HG03135 (cell line): Measurements from ENCODE around the gene ZNF37A.
A peak's percentile ranks its signal among the peaks of the same experiment; 100 is the strongest.
"Not testable (repeated sequence)": the region's sequence is repeated elsewhere in the genome, so short reads cannot be mapped to it uniquely, and the experiment has no call there.

Experiments used
- ATAC-seq: cut with Tn5 transposase; IDR thresholded peaks from one replicate; pipeline ENCODE4 v1.9.1; 2021; ENCODE audit warnings: mild to moderate bottlenecking, moderate library complexity; ENCODE audit not compliant: unreplicated experiment

The ZNF37A gene

DNA sequence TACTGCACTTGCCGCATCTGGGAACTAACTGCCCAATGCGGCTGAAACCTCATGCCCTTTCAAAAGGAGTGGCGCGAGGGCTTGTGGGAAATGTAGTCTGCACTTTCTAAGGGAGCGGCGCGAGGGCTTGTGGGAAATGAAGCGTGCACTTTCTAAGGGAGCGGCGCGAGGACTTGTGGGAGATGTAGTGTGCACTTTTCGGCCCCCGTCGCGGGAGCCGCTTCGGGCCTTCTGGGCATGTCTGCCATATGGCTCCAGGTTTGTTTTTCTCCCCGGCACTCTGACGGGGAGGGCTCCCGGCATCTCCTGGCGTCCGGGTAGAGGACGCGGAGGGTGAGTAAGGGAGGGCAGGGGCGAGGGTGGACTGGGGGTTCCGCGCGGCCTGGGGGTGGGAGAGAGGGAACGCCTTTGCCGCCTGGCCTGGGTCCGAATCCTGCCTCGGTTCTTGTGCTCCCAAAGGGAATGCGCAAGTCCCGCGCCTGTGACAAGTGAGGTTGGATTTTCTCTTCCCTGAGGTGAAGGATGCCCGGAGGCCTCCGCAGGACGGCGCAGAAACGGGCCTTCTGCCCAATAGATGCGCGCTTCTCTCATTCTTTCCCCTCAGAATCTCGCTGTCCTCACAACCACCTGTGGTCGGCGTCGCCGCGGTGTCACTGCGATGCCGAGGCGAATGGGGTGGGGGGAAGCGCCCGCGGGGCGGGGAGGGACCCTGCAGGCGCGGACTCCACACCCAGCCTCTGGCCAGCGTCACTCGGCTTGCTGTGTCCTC, at the start of gene ZNF37A:
ZNF37A (plus strand) TSS at position 180 of the 769 bp plus-strand sequence. CDS start 2,281 bp downstream, outside the sequence.
- peak; percentile 97 for ATAC-seq

GRCh38 chr10:38045129-38045528, 49.0 kb upstream of the ZNF37A start:
- ATAC-seq = no peak

DNA sequence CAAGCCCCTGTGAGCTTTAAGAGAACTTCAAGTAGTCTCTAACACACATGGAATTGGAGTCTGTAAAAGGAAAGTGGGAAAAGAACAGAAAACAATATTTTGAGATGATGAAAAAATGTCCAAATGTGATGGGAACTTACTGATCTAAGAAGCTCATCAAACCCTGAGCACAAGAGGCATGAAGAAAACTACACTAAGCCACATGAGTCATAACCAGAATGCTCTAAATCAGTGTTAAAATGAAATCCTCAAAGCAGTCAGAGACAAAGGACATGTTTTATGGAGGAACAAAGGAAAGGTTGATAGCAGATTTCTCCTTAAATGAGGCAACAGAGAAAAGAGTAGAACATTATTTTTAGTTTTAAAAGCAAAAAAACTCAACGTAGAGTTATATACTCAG, 46.5 kb upstream of the ZNF37A start:
- ATAC-seq = no peak

DNA sequence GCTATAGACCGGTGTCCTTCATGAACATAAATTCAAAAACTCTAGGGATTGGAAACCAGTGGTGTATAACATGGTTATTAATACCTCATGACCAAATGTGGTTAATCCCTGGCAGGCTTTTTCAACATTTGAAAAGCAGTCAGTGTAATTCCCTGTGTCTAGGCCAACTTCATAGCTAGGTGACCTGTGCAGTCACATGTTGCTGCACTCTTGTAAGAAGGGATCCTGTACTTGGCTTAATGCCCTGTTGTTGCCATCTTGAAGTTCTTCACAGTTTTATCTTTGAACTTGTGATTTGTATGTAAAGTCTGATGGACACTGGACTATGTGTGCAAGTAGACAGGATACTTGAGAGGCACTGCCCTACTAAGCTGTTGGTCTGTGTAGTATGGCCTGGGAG, 43.9 kb upstream of the ZNF37A start:
- no peak for ATAC-seq

DNA sequence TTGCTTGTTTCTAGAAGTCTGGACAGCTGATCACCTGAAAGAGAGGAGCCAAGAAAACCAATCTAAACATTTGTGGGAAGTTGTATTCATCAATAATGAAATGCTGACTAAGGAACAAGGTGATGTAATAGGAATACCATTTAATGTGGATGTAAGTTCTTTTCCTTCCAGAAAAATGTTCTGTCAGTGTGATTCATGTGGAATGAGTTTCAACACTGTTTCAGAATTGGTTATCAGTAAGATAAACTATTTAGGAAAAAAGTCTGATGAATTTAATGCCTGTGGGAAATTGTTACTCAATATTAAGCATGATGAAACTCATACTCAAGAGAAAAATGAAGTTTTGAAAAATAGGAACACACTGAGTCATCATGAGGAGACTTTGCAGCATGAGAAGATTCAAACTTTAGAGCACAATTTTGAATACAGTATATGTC, 39.8 kb upstream of the ZNF37A start:
- ATAC-seq = no peak

GRCh38 chr10:38055274-38055894, 38.8 kb upstream of the ZNF37A start:
- not testable (repeated sequence) for ATAC-seq

- ATAC-seq = not testable (repeated sequence)
Measured at GRCh38 chr10:38069663-38070062, 24.5 kb upstream of the ZNF37A start.

- ATAC-seq = no peak
Measured at GRCh38 chr10:38070501-38070900, 23.6 kb upstream of the ZNF37A start.

- ATAC-seq = no peak
Measured at GRCh38 chr10:38072552-38072951, 21.6 kb upstream of the ZNF37A start.

DNA sequence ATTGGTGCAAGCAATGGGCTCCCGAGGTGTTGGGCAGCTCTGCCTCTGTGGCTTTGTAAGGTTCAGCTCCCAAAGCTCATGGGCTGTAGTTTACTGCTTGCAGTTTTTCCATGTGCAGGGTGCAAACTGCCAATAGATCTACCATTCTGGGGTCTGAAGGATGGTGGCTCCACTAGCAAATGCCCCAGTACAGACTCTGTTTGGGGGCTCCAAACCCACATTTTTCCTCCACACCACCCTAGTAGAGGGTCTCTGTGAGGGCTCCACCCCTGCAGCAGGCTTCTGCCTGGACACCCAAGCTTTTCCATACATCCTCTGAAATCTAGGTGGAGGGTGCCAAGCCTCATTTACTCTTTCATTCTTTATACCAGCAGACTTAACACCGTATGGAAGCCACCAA, 17.4 kb upstream of the ZNF37A start:
- no peak for ATAC-seq

DNA sequence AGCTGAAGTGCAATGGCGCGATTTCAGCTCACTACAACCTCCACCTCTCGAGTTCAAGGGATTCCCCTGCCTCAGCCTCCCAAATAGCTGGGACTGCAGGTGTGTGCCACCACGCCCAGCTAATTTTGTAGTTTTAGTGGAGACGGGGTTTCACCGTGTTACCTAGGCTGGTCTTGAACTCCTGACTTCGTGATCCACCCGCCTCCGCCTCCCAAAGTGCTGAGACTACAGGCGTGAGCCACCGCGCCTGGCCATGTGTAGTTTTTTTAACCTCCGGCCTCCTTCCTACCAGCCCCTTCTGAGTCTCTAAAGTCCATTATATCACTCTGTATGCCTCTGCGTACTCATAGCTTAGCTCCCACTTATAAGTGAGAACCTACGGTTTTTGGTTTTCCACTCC, 819 bp upstream of the ZNF37A start:
- not testable (repeated sequence) for ATAC-seq

DNA sequence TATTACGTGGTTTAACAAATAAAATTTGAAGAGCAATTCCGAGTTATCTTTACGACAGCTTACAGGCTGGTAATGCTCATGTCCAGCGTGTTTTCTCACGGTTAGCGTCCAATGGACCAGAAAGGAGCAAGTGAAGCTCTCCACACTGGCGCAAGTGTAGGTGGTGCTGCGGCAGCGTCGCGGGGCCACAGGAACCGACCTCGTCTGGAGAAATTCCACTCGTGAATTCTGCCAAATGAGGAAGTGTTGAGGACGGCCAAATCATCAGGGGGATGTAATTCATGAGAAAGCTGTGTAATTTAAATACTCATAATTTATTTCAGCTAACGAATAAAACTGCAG, 350 bp upstream of the ZNF37A start:
- peak; percentile 14 for ATAC-seq

- no peak for ATAC-seq
Measured at GRCh38 chr10:38094927-38095574, 914 bp downstream of the ZNF37A start.

GRCh38 chr10:38102880-38103279, 8.7 kb downstream of the ZNF37A start:
- ATAC-seq = no peak

- ATAC-seq = no peak
Measured at GRCh38 chr10:38103756-38104155, 9.6 kb downstream of the ZNF37A start.

DNA sequence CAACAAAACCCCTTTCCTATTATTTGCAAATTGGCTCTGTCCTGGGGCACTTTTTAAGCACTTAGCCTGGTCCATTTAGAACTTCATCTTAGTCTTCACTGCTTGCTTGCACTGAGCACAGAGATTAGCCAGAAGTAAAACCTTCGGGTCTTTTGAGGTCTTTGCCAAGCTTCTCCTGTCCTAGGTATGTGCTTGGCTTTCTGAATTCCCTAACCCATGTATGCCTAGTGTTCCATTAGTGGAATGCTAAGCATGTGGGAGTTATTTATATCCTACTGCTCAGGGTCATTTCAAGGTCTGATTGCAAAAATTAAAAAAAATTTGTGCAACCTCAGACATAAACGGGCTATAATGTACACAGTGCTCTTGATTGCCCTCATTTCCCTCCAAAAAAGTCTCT, 18.0 kb downstream of the ZNF37A start:
- no peak for ATAC-seq

DNA sequence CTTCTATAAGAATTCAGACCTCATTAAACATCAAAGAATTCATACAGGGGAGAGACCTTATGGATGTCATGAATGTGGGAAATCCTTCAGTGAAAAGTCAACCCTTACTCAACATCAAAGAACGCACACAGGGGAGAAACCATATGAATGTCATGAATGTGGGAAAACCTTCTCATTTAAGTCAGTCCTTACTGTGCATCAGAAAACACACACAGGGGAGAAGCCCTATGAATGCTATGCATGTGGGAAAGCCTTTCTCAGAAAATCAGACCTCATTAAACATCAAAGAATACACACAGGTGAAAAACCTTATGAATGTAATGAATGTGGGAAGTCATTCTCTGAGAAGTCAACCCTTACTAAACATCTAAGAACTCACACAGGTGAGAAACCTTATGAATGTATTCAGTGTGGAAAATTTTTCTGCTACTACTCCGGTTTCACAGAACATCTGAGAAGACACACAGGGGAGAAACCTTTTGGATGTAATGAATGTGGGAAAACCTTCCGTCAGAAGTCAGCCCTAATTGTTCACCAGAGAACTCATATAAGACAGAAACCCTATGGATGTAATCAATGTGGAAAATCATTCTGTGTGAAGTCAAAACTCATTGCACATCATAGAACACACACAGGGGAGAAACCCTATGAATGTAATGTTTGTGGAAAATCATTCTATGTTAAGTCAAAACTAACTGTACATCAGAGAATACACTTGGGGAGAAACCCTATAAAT, 24.1 kb downstream of the ZNF37A start:
- no peak for ATAC-seq

DNA sequence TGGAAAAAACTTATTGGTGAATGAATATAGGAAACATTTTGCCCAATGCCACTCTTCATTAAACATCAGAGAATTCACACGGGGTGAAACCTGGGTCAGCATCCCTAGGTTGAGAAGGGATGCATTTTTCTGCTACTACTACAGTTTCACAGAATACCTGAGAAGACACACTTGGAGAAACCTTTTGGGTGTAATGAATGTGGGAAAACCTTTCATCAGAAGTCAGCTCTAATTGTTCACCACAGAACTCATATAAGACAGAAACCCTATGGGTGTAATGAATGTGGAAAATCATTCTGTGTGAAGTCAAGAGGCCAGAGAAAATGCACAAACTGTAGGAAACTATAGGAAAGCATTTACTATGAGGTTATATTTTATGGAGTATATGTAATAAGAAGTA, 24.9 kb downstream of the ZNF37A start:
- ATAC-seq = no peak

DNA sequence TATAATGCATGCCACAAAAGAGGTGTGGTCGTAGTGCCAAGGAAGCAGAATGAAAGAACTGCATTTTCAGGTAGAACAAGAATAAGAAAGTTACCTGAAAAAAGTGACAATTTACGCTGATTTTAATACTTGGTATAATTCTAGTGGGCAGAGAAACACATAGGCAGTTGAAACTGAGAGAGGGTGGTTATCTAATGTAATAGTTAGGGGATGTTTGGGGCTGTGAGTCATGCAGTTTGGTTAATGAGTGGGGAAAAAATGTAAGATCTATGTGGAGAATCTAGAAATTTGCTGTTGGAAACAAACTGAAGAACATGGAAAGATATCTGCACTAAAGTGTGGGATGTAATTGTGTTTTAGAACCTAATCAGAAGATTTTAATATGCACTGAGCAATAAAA, 33.7 kb downstream of the ZNF37A start:
- no peak for ATAC-seq

DNA sequence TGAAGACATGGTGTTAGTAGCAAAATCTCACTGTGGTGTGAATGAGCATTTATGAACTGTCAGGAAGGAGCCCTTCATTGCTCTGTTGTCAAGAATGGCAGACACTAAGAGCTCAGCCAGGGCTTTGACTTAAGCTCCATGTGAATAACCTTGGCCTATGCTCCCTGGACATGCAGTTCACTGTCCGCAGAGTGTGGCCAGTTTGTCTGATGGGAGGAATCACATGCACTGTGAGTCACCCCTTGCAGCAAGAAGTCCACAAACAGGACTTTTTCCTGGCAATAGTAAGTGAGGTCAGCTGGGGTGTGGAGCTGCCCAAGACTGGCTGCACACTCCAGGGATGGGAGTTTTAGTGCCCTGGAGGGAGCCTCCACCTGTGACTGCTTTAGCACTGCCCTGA, 49.5 kb downstream of the ZNF37A start:
- ATAC-seq = no peak

- no peak for ATAC-seq
Measured at GRCh38 chr10:38146579-38147333, 52.6 kb downstream of the ZNF37A start.
